HG03575 (cell line): Measurements from ENCODE around the gene TBX18.

Experiments used
- ATAC-seq: cut with Tn5 transposase; IDR thresholded peaks from one replicate; pipeline ENCODE4 v1.9.1; 2021; ENCODE audit not compliant: unreplicated experiment, insufficient number of reproducible peaks, low FRiP score; ENCODE audit errors: extremely low read depth

Gene TBX18

GRCh38 chr6:84691978-84692623 is 72.3 kb downstream of the TBX18 start:
- no peak for ATAC-seq

DNA sequence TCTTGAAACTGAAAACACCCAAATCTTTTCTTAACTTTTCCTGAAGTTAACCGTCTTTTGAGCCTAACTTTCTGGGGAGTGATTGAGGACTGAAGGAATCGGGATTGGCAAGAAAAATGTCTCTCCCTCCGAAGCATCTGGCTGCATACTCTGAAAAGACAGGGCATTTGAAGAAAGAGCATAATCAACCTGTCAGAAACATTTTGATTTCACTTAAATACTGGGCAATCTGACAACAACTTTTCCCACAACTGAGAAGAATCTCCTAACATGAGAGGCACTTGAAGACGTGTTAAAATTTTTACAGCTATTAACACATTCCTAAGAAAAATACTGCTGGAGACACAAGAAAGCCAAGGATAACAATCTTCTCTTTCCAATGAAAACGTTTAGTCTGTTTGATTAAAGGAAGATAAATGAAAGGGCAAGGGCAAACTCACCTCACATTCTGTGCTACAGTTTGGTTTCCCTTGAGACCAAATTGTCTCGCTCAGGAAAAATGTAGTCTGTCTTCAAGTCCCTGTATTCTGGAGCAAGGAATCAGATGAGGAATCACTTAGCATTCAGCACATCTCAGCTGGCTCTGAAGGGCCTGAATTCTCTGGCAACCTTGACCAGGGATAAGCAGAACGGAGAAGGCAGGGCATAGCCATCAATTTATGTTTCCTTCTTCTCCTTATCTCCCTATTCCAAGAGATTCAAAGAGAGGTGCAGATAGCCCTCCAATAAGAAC is 76.1 kb downstream of the TBX18 start:
- no peak for ATAC-seq

GRCh38 chr6:84687431-84687830 is 77.0 kb downstream of the TBX18 start:
- no peak for ATAC-seq

DNA sequence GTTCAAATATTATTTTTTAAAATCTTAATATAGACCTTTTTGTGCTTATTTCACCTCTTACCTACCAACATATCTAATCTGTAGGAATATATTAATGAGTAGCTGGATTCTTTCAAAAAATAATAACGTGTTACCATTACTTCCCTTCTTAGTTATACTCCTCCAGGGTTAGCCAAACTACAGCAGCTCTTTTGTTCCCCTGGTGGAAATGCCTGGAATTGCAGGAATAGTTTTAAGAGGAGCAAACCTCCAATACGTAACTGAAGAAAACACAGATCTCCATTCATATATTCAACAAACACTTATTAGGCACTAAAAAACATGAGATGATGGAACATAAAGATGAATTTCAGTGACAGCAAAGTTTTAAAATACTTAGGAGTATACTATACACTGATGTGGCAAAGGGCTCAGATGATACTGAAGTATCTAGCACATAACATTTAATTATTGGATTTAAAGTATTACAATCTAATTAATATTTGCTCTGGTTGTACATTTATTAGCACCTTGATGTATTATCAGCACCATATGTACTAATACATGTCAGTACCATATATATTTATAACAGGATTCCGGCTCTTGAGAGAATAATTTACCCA is 78.3 kb downstream of the TBX18 start:
- ATAC-seq, result no peak

DNA sequence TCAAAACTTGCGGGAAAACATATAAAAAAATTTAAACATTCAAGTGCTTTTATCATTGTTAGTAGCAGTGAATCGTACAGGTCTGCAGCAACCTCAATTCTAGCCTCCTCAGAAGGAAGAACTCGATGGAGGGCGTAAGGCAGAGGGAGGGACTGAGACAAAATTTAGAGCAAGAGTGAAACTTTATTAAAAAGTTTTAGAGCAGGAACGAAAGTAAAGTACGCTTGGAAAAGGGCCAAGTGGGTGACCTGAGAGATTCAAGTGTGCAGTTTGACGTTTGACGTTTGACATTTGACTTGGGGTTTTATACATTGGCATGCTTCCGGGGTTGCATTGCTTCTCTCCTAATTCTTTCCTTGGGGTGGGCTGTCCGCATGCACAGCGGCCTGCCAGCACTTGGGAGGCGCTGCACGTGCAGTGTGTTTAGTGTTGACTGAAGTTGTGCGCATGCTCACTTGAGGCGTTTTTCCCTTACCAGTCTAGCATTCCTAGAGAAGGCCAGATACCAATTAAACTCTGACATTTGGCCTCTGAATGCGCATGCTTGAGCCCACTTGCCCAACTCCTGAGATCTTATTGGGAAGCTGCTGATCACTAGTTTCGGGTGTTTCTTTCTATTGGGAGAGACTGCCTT is 82.6 kb downstream of the TBX18 start:
- no peak for ATAC-seq

DNA sequence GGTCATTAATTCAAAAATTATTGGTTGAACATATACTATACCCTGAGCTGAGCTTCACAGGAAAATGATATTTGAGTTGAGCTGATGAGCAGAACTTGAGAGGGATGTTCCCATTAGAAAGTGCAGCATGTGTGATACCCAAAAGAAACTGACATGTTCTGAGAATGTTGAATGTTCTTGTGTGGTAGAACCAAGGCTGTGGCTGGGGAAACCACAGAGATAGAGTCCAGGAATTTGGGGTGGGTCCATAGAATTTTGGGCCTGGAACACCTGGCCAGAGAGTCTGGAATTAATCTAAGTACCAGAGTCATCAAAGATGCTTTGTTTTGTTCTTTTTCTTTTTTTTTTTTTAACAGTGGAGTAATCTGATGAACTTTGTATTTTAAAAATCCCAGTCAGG is 88.7 kb downstream of the TBX18 start:
- no peak for ATAC-seq

GRCh38 chr6:84674395-84674794 is 90.0 kb downstream of the TBX18 start:
- ATAC-seq, result no peak

GRCh38 chr6:84671183-84671582 is 93.2 kb downstream of the TBX18 start:
- no peak for ATAC-seq

DNA sequence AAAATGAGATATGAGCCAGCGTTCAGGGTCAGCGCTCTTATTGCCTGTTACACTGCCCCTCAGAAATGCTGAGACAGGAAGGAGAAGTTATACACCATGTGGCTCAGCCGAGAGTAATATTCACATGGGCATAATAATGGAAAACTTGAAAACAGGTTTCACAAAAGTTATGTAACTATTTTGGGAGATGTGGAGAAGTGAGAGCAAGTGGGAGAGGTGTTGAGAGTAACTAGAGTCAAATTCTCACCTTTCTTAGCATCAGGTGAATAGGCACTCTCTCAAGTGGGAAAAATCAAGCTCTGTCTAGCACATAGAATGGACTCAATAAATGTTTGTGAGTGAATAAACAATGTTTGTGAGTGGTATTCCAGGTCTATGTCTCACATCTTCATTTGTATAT is 94.5 kb downstream of the TBX18 start:
- no peak for ATAC-seq

GRCh38 chr6:84667252-84668213 is 96.9 kb downstream of the TBX18 start:
- no peak for ATAC-seq

- no peak for ATAC-seq
Measured at GRCh38 chr6:84665401-84665800, 99.0 kb downstream of the TBX18 start.

GRCh38 chr6:84663866-84664265 is 100.5 kb downstream of the TBX18 start:
- ATAC-seq, result no peak

DNA sequence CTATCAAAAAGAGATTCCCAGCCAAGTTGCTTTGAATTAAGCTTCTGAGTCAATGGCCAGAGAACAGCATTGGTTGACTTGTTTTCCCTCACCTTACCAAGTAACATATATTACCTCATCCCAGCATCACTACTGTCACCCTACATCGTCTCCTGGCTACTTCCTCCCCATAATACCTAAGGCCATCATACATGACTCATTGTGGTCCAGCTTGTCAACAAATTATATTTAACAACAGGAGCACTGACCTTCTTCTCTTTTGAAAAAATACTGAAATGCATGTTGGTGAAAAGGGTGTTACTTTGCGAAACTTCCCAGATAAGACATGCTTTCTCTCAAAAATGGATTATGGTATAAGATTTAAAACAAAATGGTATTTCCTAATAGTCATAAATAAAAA is 106.9 kb downstream of the TBX18 start:
- no peak for ATAC-seq

DNA sequence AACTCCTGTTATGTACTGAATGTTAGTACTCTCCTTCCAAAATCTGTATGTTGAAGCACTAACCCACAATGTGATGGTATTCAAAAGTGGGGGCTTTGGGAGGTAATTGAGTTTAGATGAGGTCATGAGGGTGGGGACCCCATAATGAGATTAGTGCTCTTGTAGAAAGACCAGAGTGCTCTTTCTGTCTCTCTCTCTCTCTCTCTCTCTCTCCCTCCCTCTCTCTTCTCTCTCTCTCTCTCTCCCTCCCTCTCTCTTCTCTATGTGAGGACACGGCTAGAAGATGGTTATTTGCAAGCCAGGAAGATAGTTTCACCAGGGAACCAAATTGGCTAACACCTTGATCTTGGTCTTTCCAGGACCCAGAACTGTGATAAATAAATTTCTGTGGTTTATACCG is 107.4 kb downstream of the TBX18 start:
- no peak for ATAC-seq

GRCh38 chr6:84653027-84653551 is 111.3 kb downstream of the TBX18 start:
- no peak for ATAC-seq

- no peak for ATAC-seq
Measured at GRCh38 chr6:84652356-84653026, 111.9 kb downstream of the TBX18 start.

DNA sequence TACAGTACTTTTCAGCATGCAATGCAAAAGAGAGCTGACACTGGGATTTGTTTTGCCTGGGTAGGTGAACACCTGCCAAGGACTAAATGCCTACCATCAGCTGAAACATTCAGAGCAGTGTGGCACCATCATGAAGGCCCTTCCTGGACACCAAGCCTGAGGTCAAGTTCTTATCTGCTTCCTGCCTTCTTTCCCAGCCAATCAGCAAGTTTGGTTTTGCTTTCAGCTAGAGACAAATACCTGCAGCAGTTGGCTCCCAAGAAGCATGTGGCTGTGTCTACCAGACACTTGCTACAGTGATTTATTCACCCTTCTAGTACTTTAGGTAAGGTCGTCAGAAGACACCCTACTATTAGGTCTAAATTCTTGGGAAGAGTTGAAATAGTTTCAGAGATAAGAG is 112.8 kb downstream of the TBX18 start:
- no peak for ATAC-seq

DNA sequence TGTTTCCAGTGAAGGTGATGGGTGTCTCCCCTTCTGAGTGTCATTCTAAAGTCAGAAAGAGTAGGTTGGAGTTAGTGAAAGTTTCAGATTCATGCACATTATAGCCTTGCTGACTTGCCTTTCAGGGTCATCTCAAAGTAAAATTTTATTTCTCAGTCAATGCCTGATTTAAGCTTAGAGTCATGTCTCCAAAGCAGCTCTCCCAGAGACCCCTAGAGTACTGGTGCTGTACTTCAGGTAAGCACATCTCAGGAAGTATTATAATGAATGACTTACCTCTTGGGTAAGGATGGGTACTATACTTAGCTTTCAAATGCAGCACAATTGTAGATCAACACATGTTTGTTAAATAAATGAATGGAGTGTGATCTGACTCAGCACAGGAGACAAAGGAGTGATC is 116.0 kb downstream of the TBX18 start:
- no peak for ATAC-seq
